H1 (cell line): ENCODE results near the gene MGAT4B. TPM values are rescaled to one million over a fixed set of nuclear protein-coding genes. Genes with fewer than 3 reads are reported as not detected.

Source experiments
- CTCF ChIA-PET: fragments of 300-600 bp; sonication (Branson Sonifier 250); formaldehyde crosslinking; loops from one replicate; lab custom pipeline; 2021; ENCODE audit not compliant: partially characterized antibody; lab: Charles Lee
- POLR2A ChIA-PET: fragments of 300-600 bp; sonication (Branson Sonifier 250); formaldehyde crosslinking; loops from one replicate; lab custom pipeline; 2021; ENCODE audit warnings: inconsistent platforms; ENCODE audit not compliant: partially characterized antibody; lab: Charles Lee
- DNase-seq, 2 experiments: peaks; one replicate each; pipeline versions ENCODE4 v3.0.0 to v3.0.0-alpha.2; 2010 to 2022; ENCODE audit warnings: low spot score in 2 of 2, low read depth in 1 of 2, mixed read lengths in 1 of 2
- FAIRE-seq: peaks from 2 replicates; lab custom pipeline; 2011; peaks lifted over from hg19 to GRCh38; lab: Jason Lieb, UNC
- H2AFZ ChIP-seq: 2 replicates; pipeline ENCODE4 v1.8.1; 2012; ENCODE audit warnings: low read length, inconsistent platforms
- H2AK5ac ChIP-seq: 2 replicates; pipeline ENCODE4 v1.6.1; 2013; ENCODE audit warnings: low read depth, low read length
- H2BK120ac ChIP-seq: replicated peaks from 2 replicates; pipeline ENCODE3; 2013; ENCODE audit warnings: low read depth, low read length, inconsistent platforms
- H2BK12ac ChIP-seq: 2 replicates; pipeline ENCODE4 v1.6.1; 2013; ENCODE audit warnings: low read depth, low read length
- H2BK15ac ChIP-seq: 2 replicates; pipeline ENCODE4 v1.6.1; 2013; ENCODE audit warnings: low read length
- H2BK20ac ChIP-seq: 2 replicates; pipeline ENCODE4 v1.6.1; 2013; ENCODE audit warnings: low read length
- H2BK5ac ChIP-seq: 2 replicates; pipeline ENCODE4 v1.6.1; 2013; ENCODE audit warnings: low read depth, low read length
- H3K14ac ChIP-seq: 2 replicates; pipeline ENCODE4 v1.6.1; 2013; ENCODE audit warnings: inconsistent platforms; ENCODE audit not compliant: insufficient read length
- H3K18ac ChIP-seq: 2 replicates; pipeline ENCODE4 v1.6.1; 2013; ENCODE audit warnings: low read length; ENCODE audit errors: extremely low read depth
- H3K23ac ChIP-seq: 2 replicates; pipeline ENCODE4 v1.6.1; 2013; ENCODE audit warnings: inconsistent platforms; ENCODE audit not compliant: insufficient read length
- H3K23me2 ChIP-seq: 2 replicates; pipeline ENCODE4 v1.6.1; 2013; ENCODE audit warnings: low read depth, low read length
- H3K27ac ChIP-seq: 2 replicates; pipeline ENCODE4 v1.6.1; 2011; ENCODE audit warnings: low read depth, low read length, inconsistent platforms
- H3K27me3 ChIP-seq, 4 experiments: replicated peaks in 1 of 4; 1 replicate in 1 of 4; 2 replicates in 3 of 4; pipeline versions ENCODE4 v1.6.1 to v1.8.1; 2011 to 2013; ENCODE audit warnings: low read length in 3 of 4, mild to moderate bottlenecking in 3 of 4, inconsistent platforms in 2 of 4, mixed read lengths in 2 of 4, moderate library complexity in 1 of 4; ENCODE audit not compliant: control insufficient read depth in 3 of 4, insufficient read depth in 3 of 4; ENCODE audit errors: extremely low read depth in 1 of 4
- H3K36me3 ChIP-seq, 4 experiments: 2 replicates each; pipeline versions ENCODE4 v1.6.1 to v1.8.1; 2011 to 2013; ENCODE audit warnings: mild to moderate bottlenecking in 4 of 4, low read length in 3 of 4, moderate library complexity in 2 of 4, control low read depth in 1 of 4, inconsistent platforms in 1 of 4; ENCODE audit not compliant: insufficient read depth in 4 of 4, control insufficient read depth in 2 of 4
- H3K4ac ChIP-seq: replicated peaks from 2 replicates; pipeline ENCODE3; 2013; ENCODE audit warnings: low read length, low read depth, mixed read lengths, inconsistent platforms; ENCODE audit not compliant: insufficient read length
- H3K4me1 ChIP-seq, 4 experiments: replicated peaks in 1 of 4; 1 replicate in 1 of 4; 2 replicates in 3 of 4; pipeline versions ENCODE4 v1.6.1 to v1.8.1; 2011 to 2013; ENCODE audit warnings: low read length in 3 of 4, inconsistent platforms in 2 of 4, mixed read lengths in 1 of 4; ENCODE audit not compliant: insufficient read depth in 4 of 4, control insufficient read depth in 3 of 4
- H3K4me2 ChIP-seq, 2 experiments: 2 replicates each; pipeline versions ENCODE4 v1.6.1 to v1.8.1; 2011 to 2013; ENCODE audit warnings: low read depth in 2 of 2, low read length in 2 of 2, control low read depth in 1 of 2, inconsistent platforms in 1 of 2, mild to moderate bottlenecking in 1 of 2; ENCODE audit not compliant: insufficient read depth in 1 of 2
- H3K4me3 ChIP-seq, 4 experiments: fragments of 200-600, 300-600 bp in 1 of 4; sonication (generic), shearing (Covaris generic), sonication (Bioruptor Twin) in 1 of 4; 2 replicates each; pipeline versions ENCODE4 v1.5.1 to v1.8.1; 2011 to 2016; ENCODE audit warnings: low read length in 4 of 4, low read depth in 3 of 4, control low read depth in 2 of 4, inconsistent platforms in 2 of 4, mild to moderate bottlenecking in 2 of 4, mixed read lengths in 1 of 4, moderate library complexity in 1 of 4; ENCODE audit not compliant: insufficient read depth in 2 of 4; ENCODE audit errors: extremely low read depth in 1 of 4
- H3K56ac ChIP-seq: replicated peaks from 2 replicates; pipeline ENCODE3; 2013; ENCODE audit warnings: low read depth, mild to moderate bottlenecking, mixed read lengths, low read length, inconsistent platforms; ENCODE audit not compliant: insufficient read length
- H3K79me1 ChIP-seq: 2 replicates; pipeline ENCODE4 v1.6.1; 2013; ENCODE audit warnings: low read depth, low read length, control low read depth
- H3K79me2 ChIP-seq, 2 experiments: 2 replicates each; pipeline versions ENCODE4 v1.6.1 to v1.8.1; 2012 to 2013; ENCODE audit warnings: low read length in 2 of 2, mild to moderate bottlenecking in 2 of 2, inconsistent platforms in 1 of 2; ENCODE audit not compliant: insufficient read depth in 2 of 2, control insufficient read depth in 1 of 2
- H3K9ac ChIP-seq, 4 experiments: replicated peaks in 1 of 4; 1 replicate in 1 of 4; 2 replicates in 3 of 4; pipeline versions ENCODE4 v1.6.1 to v1.8.1; 2011 to 2013; ENCODE audit warnings: low read depth in 3 of 4, low read length in 3 of 4, control low read depth in 2 of 4, mild to moderate bottlenecking in 2 of 4, moderate library complexity in 2 of 4, inconsistent platforms in 1 of 4; ENCODE audit errors: extremely low read depth in 1 of 4
- H3K9me3 ChIP-seq, 2 experiments: 2 replicates each; pipeline versions ENCODE4 v1.6.1 to v1.8.1; 2012 to 2013; ENCODE audit warnings: mild to moderate bottlenecking in 2 of 2, moderate library complexity in 2 of 2, control low read depth in 1 of 2, inconsistent platforms in 1 of 2, low read depth in 1 of 2, low read length in 1 of 2, mixed read lengths in 1 of 2; ENCODE audit not compliant: insufficient read depth in 2 of 2
- H4K20me1 ChIP-seq, 2 experiments: replicated peaks in 1 of 2; 2 replicates each; pipeline versions ENCODE3 to v1.8.1; 2011 to 2013; ENCODE audit warnings: inconsistent platforms in 2 of 2, low read length in 2 of 2, mild to moderate bottlenecking in 1 of 2; ENCODE audit not compliant: insufficient read depth in 2 of 2, control insufficient read depth in 1 of 2
- H4K5ac ChIP-seq: 2 replicates; pipeline ENCODE4 v1.6.1; 2013; ENCODE audit warnings: low read length, low read depth, mixed read lengths, inconsistent platforms; ENCODE audit not compliant: insufficient read length
- H4K8ac ChIP-seq: 2 replicates; pipeline ENCODE4 v1.8.0; 2013; ENCODE audit warnings: mild to moderate bottlenecking, moderate library complexity, low read length, inconsistent platforms; ENCODE audit not compliant: insufficient read depth; ENCODE audit errors: extremely low read depth
- H4K91ac ChIP-seq: replicated peaks from 2 replicates; pipeline ENCODE3; 2013; ENCODE audit warnings: low read length, mixed read lengths, inconsistent platforms; ENCODE audit not compliant: insufficient read length
- CEBPB ChIP-seq: IDR thresholded peaks from 2 replicates; pipeline ENCODE4 v1.6.1; 2012; ENCODE audit warnings: low read depth, low read length
- SP2 ChIP-seq: IDR thresholded peaks from 2 replicates; pipeline ENCODE4 v1.6.1; 2012; ENCODE audit warnings: mild to moderate bottlenecking, low read length, inconsistent platforms
- WGBS, 2 experiments: shearing (Covaris generic) in 1 of 2; methylation state at CpG; one replicate each; pipeline versions ENCODE4 v1.1.6 to v1.1.7; 2013 to 2015; ENCODE audit warnings: low lambda C conversion rate in 2 of 2, mixed read lengths in 2 of 2, inconsistent platforms in 1 of 2, low coverage in 1 of 2, missing lambda C conversion rate in 1 of 2; ENCODE audit not compliant: insufficient replicate concordance in 2 of 2, insufficient coverage in 1 of 2, insufficient read length in 1 of 2; ENCODE audit errors: extremely low coverage in 1 of 2, missing lambda C conversion rate in 1 of 2; 5-methylcytosine and 5-hydroxymethylcytosine counted together
- polyA plus RNA-seq, 7 experiments: library from polyadenylated mRNA; depleted of rRNA in 3 of 7; stranded (reverse) in 5 of 7; unstranded in 2 of 7; fragments of >200 nt in 5 of 7; fragments of 200-250 nt in 2 of 7; gene quantifications; 1 replicate in 5 of 7; 2 replicates in 1 of 7; 4 replicates in 1 of 7; pipeline versions ENCODE4 v1.2.1 to v1.2.3, GENCODE V29; 2011 to 2013; ENCODE audit warnings: missing spikeins in 2 of 7, mixed read lengths in 2 of 7
- total RNA-seq: library from RNA; stranded (reverse); fragmentation: NEBNext Ultra II Directional; extraction: Animal tissue kit (Norgen Biotek cat#: 25700); gene quantifications from 2 replicates; pipeline ENCODE4 v1.2.1, GENCODE V29; 2021

The MGAT4B gene
- total and polyA plus RNA-seq, 2 of the 8 experiments (the other 6 are each of a cell fraction or from before 2014, with no cell fraction given): 116 to 128 TPM

DNA sequence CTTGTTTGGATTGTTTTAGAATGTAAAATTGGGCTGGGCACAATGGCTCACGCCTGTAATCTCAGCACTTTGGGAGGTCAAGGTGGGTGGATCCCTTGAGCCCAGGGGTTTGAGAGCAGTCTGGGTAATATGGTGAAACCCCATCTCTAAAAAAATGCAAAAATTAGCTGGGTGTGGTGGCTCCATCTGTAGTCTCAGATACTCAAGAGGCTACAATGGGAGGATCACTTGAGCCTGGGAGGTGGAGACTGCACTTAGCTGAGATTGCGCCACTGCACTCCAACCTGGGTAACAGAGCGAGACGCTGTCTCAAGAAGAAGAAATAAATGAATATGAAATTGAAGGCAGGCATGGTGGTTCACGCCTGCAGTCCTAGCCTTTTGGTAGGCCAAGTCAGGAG lies 52.7 kb downstream of the MGAT4B start:
- no peak overlapping the region; the same call in 1 of the 2 replicates for H4K8ac ChIP-seq
- peaks cover 1 to 90% of the 10 kb centered on the region in 2 experiments for H3K79me2 ChIP-seq
- no peak overlapping the region for H3K56ac ChIP-seq
- H3K18ac ChIP-seq: peak overlapping the region; percentile 52
- FAIRE-seq (no peak), DNase-seq (no peak)
- H4K20me1 ChIP-seq: peaks cover 12 to 25% of the 10 kb centered on the region in 2 experiments
- no peaks in the 10 kb centered on the region for H3K27me3 ChIP-seq
- H3K4me3 ChIP-seq: no peak overlapping the region
- H3K4me2 ChIP-seq: peak overlapping the region in 1 of 2 experiments; percentile 59; a peak in 1 of 4 replicates
- H3K9me3 ChIP-seq: no peaks in the 10 kb centered on the region
- peaks cover 15% of the 10 kb centered on the region for H3K79me1 ChIP-seq
- no peak overlapping the region for H2AFZ ChIP-seq
- no peak overlapping the region for H4K5ac ChIP-seq
- no peak overlapping the region for H3K14ac ChIP-seq
- no peak overlapping the region for H3K9ac ChIP-seq
- H3K27ac ChIP-seq: no peak overlapping the region
- no peak overlapping the region for H2BK15ac ChIP-seq
- WGBS, 2 experiments: 94% methylated on average over 5 of the region's 5 CpGs; no CpG with 5 or more reads in 1 of the 2 experiments
- no peak overlapping the region for H2AK5ac ChIP-seq
- peaks cover 0 to 3% (median 0%) of the 10 kb centered on the region in 4 experiments; a peak in 2 of 8 replicates for H3K36me3 ChIP-seq
- peaks cover 4 to 7% (median 5%) of the 10 kb centered on the region in 4 experiments for H3K4me1 ChIP-seq
- TF ChIP-seq SP2 (no peak), CEBPB (peak; percentile 43; the same call in 1 of the 2 replicates)
- H2BK12ac ChIP-seq: 0 out of 2 replicates have a peak overlapping the region, but pooled peaks have one; percentile 27
- H3K23ac ChIP-seq: no peak overlapping the region
- ChIA-PET CTCF (interaction anchor here (0.9 to 3.5 kb wide), 5 partner anchors 9 to 17 kb away, joined by 3 to 14 read pairs (median 3); no protein-coding TSS in a partner anchor), POLR2A (interaction anchor here (1.4 to 2.2 kb wide), 2 partner anchors 14 to 21 kb away, joined by 6 to 13 read pairs; partner anchors contain the start of gene MAML1)
- H3K23me2 ChIP-seq: no peaks in the 10 kb centered on the region
- H2BK20ac ChIP-seq: no peak overlapping the region
- no peak overlapping the region; the same call in 1 of the 2 replicates for H2BK5ac ChIP-seq
- no peak overlapping the region for H3K4ac ChIP-seq
- H2BK120ac ChIP-seq: no peak overlapping the region
- no peak overlapping the region for H4K91ac ChIP-seq
